Erythroblast (primary cell): ENCODE data around the gene HMGXB3.

Experiments
- GATA1 ChIP-seq: IDR thresholded peaks from 2 replicates; pipeline ENCODE4 v1.6.1; 2011; ENCODE audit warnings: low read depth, mild to moderate bottlenecking, control low read depth, low read length, moderate library complexity
- POLR2A ChIP-seq: IDR thresholded peaks from 2 replicates; pipeline ENCODE4 v1.6.1; 2011; ENCODE audit warnings: mild to moderate bottlenecking, low read length

- TF ChIP-seq POLR2A (no peak), GATA1 (no peak)
Observed at GRCh38 chr5:150057996-150058395, 57.5 kb downstream of the HMGXB3 start.
